Activated T-cell treated with anti-CD3 and anti-CD28 coated beads, Interleukin-2, amount 50 U/mL, for 48 hours (primary cell): Measurements from ENCODE around the gene DGCR2.

Source experiments
- DNase-seq, 2 experiments: peaks; one replicate each; pipeline ENCODE4 v3.0.0-alpha.2; 2020

Gene DGCR2

GRCh38 chr22:19146215-19146968, 24.2 kb upstream of the DGCR2 start:
- no peak for DNase-seq

- peak; percentile 55 to 63 for DNase-seq
These were observed 21.8 kb upstream of the DGCR2 start for GRCh38 chr22:19143967-19144400.

- no peak for DNase-seq
These were observed 21.0 kb upstream of the DGCR2 start for GRCh38 chr22:19143212-19143611.

GRCh38 chr22:19142394-19142793, 20.2 kb upstream of the DGCR2 start:
- DNase-seq, result no peak

- DNase-seq, result no peak
These were observed 17.8 kb upstream of the DGCR2 start for GRCh38 chr22:19139974-19140373.

GRCh38 chr22:19139001-19139356, 16.8 kb upstream of the DGCR2 start:
- no peak for DNase-seq

GRCh38 chr22:19138217-19139000, 16.2 kb upstream of the DGCR2 start:
- no peak for DNase-seq

GRCh38 chr22:19137384-19138216, 15.4 kb upstream of the DGCR2 start:
- DNase-seq, result no peak

GRCh38 chr22:19136915-19137314, 14.7 kb upstream of the DGCR2 start:
- no peak for DNase-seq

- no peak for DNase-seq
These were observed 12.7 kb upstream of the DGCR2 start for GRCh38 chr22:19134874-19135273.

- DNase-seq, result no peak
These were observed 12.1 kb upstream of the DGCR2 start for GRCh38 chr22:19134176-19134831.

GRCh38 chr22:19133561-19133960, 11.3 kb upstream of the DGCR2 start:
- DNase-seq, result no peak

GRCh38 chr22:19132693-19133400, 10.6 kb upstream of the DGCR2 start:
- DNase-seq, result no peak

- DNase-seq, result no peak
These were observed 9.9 kb upstream of the DGCR2 start for GRCh38 chr22:19132153-19132552.

- no peak for DNase-seq
These were observed 9.4 kb upstream of the DGCR2 start for GRCh38 chr22:19131685-19132015.

- DNase-seq, result no peak
These were observed 8.9 kb upstream of the DGCR2 start, which contains the start of gene TSSK2 for GRCh38 chr22:19130959-19131684. Gene TSSK2 (plus strand): TSS chr22:19131308. CDS start chr22:19131400, 92 bp downstream.

GRCh38 chr22:19129871-19130270, 7.7 kb upstream of the DGCR2 start:
- no peak for DNase-seq

GRCh38 chr22:19128946-19129727, 6.9 kb upstream of the DGCR2 start:
- no peak for DNase-seq

GRCh38 chr22:19128009-19128401, 5.8 kb upstream of the DGCR2 start:
- no peak for DNase-seq

- DNase-seq, result no peak
These were observed 5.3 kb upstream of the DGCR2 start for GRCh38 chr22:19127329-19128008.
